H9 (cell line): ENCODE measurements around the gene TMEM242. TPM values are rescaled to one million over a fixed set of nuclear protein-coding genes. Genes with fewer than 3 reads are reported as not detected.

Source experiments
- DNase-seq: peaks from one replicate; pipeline ENCODE4 v3.0.0-alpha.2; 2017
- H2AFZ ChIP-seq: one replicate; pipeline ENCODE4 v1.6.1; 2013; ENCODE audit warnings: mild to moderate bottlenecking, low read length, control low read depth, moderate library complexity
- H2AK5ac ChIP-seq: 2 replicates; pipeline ENCODE4 v1.6.1; 2013; ENCODE audit warnings: low read length, control low read depth, mixed read lengths; ENCODE audit not compliant: insufficient read length
- H2BK120ac ChIP-seq: one replicate; pipeline ENCODE4 v1.6.1; 2013; ENCODE audit warnings: low read depth, mild to moderate bottlenecking, low read length, control low read depth, inconsistent platforms; ENCODE audit not compliant: poor library complexity, severe bottlenecking
- H2BK12ac ChIP-seq: 2 replicates; pipeline ENCODE4 v1.6.1; 2013; ENCODE audit warnings: low read length, control low read depth, mixed read lengths, low read depth; ENCODE audit not compliant: insufficient read length
- H2BK15ac ChIP-seq: 2 replicates; pipeline ENCODE4 v1.6.1; 2013; ENCODE audit warnings: low read depth, low read length, control low read depth
- H2BK20ac ChIP-seq: one replicate; pipeline ENCODE4 v1.6.1; 2013; ENCODE audit warnings: low read depth, mild to moderate bottlenecking, low read length, control low read depth, inconsistent platforms; ENCODE audit not compliant: poor library complexity, severe bottlenecking
- H2BK5ac ChIP-seq: 2 replicates; pipeline ENCODE4 v1.6.1; 2013; ENCODE audit warnings: low read length, control low read depth, mixed read lengths; ENCODE audit not compliant: insufficient read length
- H3K14ac ChIP-seq: 2 replicates; pipeline ENCODE4 v1.6.1; 2013; ENCODE audit warnings: low read length, control low read depth; ENCODE audit not compliant: insufficient read depth
- H3K18ac ChIP-seq: 2 replicates; pipeline ENCODE4 v1.6.1; 2013; ENCODE audit warnings: low read depth, mild to moderate bottlenecking, mixed read lengths, low read length, control low read depth; ENCODE audit not compliant: insufficient read length
- H3K23ac ChIP-seq: 2 replicates; pipeline ENCODE4 v1.6.1; 2013; ENCODE audit warnings: low read length, control low read depth, mixed read lengths, low read depth; ENCODE audit not compliant: insufficient read length
- H3K23me2 ChIP-seq: 2 replicates; pipeline ENCODE4 v1.6.1; 2013; ENCODE audit warnings: low read depth, mild to moderate bottlenecking, mixed read lengths, low read length, control low read depth; ENCODE audit not compliant: insufficient read length, poor library complexity, severe bottlenecking
- H3K27ac ChIP-seq: 2 replicates; pipeline ENCODE4 v1.5.1; 2013; ENCODE audit warnings: low read length, control low read depth, mixed read lengths, low read depth; ENCODE audit not compliant: insufficient read length
- H3K27me3 ChIP-seq: 2 replicates; pipeline ENCODE4 v1.6.1; 2013; ENCODE audit warnings: low read length, control low read depth, inconsistent platforms; ENCODE audit not compliant: insufficient read depth
- H3K4ac ChIP-seq: 2 replicates; pipeline ENCODE4 v1.6.1; 2013; ENCODE audit warnings: low read depth, mild to moderate bottlenecking, control low read depth, inconsistent platforms, low read length, moderate library complexity
- H3K4me1 ChIP-seq: 2 replicates; pipeline ENCODE4 v1.6.1; 2013; ENCODE audit warnings: low read length, control low read depth, inconsistent platforms; ENCODE audit not compliant: insufficient read depth
- H3K4me2 ChIP-seq: 2 replicates; pipeline ENCODE4 v1.6.1; 2013; ENCODE audit warnings: low read length, control low read depth, mixed read lengths; ENCODE audit not compliant: insufficient read length, insufficient read depth
- H3K56ac ChIP-seq: 2 replicates; pipeline ENCODE4 v1.6.1; 2013; ENCODE audit warnings: low read depth, mild to moderate bottlenecking, mixed read lengths, low read length, control low read depth; ENCODE audit not compliant: insufficient read length
- H3K79me1 ChIP-seq: 2 replicates; pipeline ENCODE4 v1.6.1; 2013; ENCODE audit warnings: low read depth, mild to moderate bottlenecking, moderate library complexity, low read length, control low read depth, inconsistent platforms; ENCODE audit not compliant: insufficient read depth, poor library complexity, severe bottlenecking
- H3K79me2 ChIP-seq: 2 replicates; pipeline ENCODE4 v1.6.1; 2013; ENCODE audit warnings: low read length, control low read depth, inconsistent platforms; ENCODE audit not compliant: insufficient read depth
- H3K9ac ChIP-seq: 2 replicates; pipeline ENCODE4 v1.6.1; 2013; ENCODE audit warnings: low read length, control low read depth, mixed read lengths; ENCODE audit not compliant: insufficient read length; ENCODE audit errors: extremely low read depth
- H3K9me3 ChIP-seq: one replicate; pipeline ENCODE4 v1.6.1; 2013; ENCODE audit warnings: low read depth, low read length, inconsistent platforms; ENCODE audit not compliant: control insufficient read depth
- H3T11ph ChIP-seq: one replicate; pipeline ENCODE4 v1.6.1; 2013; ENCODE audit warnings: mild to moderate bottlenecking, low read length, control low read depth, inconsistent platforms
- H4K20me1 ChIP-seq: one replicate; pipeline ENCODE4 v1.6.1; 2013; ENCODE audit not compliant: control insufficient read depth, insufficient read length, insufficient read depth
- H4K5ac ChIP-seq: 2 replicates; pipeline ENCODE4 v1.6.1; 2013; ENCODE audit warnings: low read depth, mild to moderate bottlenecking, mixed read lengths, low read length, control low read depth; ENCODE audit not compliant: insufficient read length
- H4K8ac ChIP-seq: replicated peaks from 2 replicates; pipeline ENCODE4 v1.6.1; 2013; ENCODE audit warnings: low read length, control low read depth, mixed read lengths, low read depth; ENCODE audit not compliant: insufficient read length
- H4K91ac ChIP-seq: 2 replicates; pipeline ENCODE4 v1.6.1; 2013; ENCODE audit warnings: low read depth, mild to moderate bottlenecking, moderate library complexity, mixed read lengths, low read length, control low read depth; ENCODE audit not compliant: insufficient read length
- H3K27ac Mint-ChIP-seq, 3 experiments: 2 replicates in 2 of 3; 3 replicates in 1 of 3; pipeline ENCODE4 v1.8.0; 2020 to 2021; ENCODE audit warnings: mixed read lengths in 3 of 3, mild to moderate bottlenecking in 1 of 3, moderate library complexity in 1 of 3
- H3K27me3 Mint-ChIP-seq: 2 replicates; pipeline ENCODE4 v1.8.0; 2021; ENCODE audit warnings: low read depth, mild to moderate bottlenecking, moderate library complexity, mixed read lengths
- H3K36me3 Mint-ChIP-seq, 3 experiments: 2 replicates in 2 of 3; 3 replicates in 1 of 3; pipeline ENCODE4 v1.8.0; 2020 to 2021; ENCODE audit warnings: low read depth in 3 of 3, mixed read lengths in 3 of 3; ENCODE audit not compliant: insufficient read depth in 1 of 3
- H3K4me1 Mint-ChIP-seq, 2 experiments: 2 replicates each; pipeline ENCODE4 v1.8.0; 2020; ENCODE audit warnings: mixed read lengths in 2 of 2
- H3K4me3 Mint-ChIP-seq, 2 experiments: 2 replicates in 1 of 2; 3 replicates in 1 of 2; pipeline ENCODE4 v1.8.0; 2020 to 2021; ENCODE audit warnings: mild to moderate bottlenecking in 2 of 2, mixed read lengths in 2 of 2, moderate library complexity in 1 of 2
- H3K9me3 Mint-ChIP-seq, 2 experiments: 2 replicates in 1 of 2; 3 replicates in 1 of 2; pipeline ENCODE4 v1.8.0; 2020; ENCODE audit warnings: mild to moderate bottlenecking in 2 of 2, mixed read lengths in 2 of 2, moderate library complexity in 1 of 2
- CTCF ChIP-seq: fragments of 200-600 bp; sonication (generic); conservative IDR thresholded peaks from 3 replicates; pipeline ENCODE4 v1.8.0; 2021; ENCODE audit warnings: antibody characterized with exemption, mild to moderate bottlenecking
- WGBS: extraction: QIAGEN DNeasy Blood & Tissue Kit; methylation state at CpG from one replicate; pipeline ENCODE4 v1.1.7; 2013; ENCODE audit warnings: missing lambda C conversion rate, low lambda C conversion rate, mixed read lengths; ENCODE audit not compliant: insufficient read length; ENCODE audit errors: extremely low coverage; 5-methylcytosine and 5-hydroxymethylcytosine counted together
- total RNA-seq: library from RNA; stranded (reverse); gene quantifications from 2 replicates; pipeline ENCODE4 v1.2.1, GENCODE V29; 2021

TMEM242 gene
- total RNA-seq, 1 experiment from 2014 or later = 10.5 TPM

DNA sequence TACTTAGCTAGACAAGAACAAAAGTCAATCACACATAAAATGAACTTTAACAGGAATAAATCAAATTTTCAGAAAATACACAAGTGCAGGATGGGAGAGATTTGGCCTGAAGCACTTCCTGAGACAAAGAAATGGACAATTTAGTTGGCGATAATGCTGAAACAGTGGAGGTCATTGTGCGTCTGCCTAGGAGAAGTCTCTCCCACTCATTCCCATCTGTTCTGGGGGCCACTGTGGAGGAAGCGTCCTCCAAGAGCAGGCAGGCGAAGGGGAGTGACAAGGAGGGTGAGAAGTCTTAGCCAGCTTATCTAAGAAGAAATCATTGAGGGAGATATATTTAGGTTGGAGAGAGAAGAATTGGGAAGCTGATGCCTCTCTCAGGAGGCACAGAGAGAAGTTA is 10.2 kb upstream of the TMEM242 start:
- no peaks in the 10 kb centered on the region for H3K4me1 Mint-ChIP-seq
- Histone ChIP-seq H3K23me2 (no peaks in the 10 kb centered on the region), H2AFZ (no peak overlapping the region), H3K4me1 (no peaks in the 10 kb centered on the region), H2BK120ac (no peak overlapping the region), H2BK5ac (no peak overlapping the region), H3K79me2 (no peaks in the 10 kb centered on the region), H4K5ac (no peak overlapping the region), H3K4me2 (no peak overlapping the region), H3K27me3 (no peaks in the 10 kb centered on the region; the same call in 1 of the 2 replicates), H3K27ac (no peak overlapping the region), H3K79me1 (no peaks in the 10 kb centered on the region), H3T11ph (no peak overlapping the region), H3K56ac (no peak overlapping the region), H4K91ac (no peak overlapping the region), H3K23ac (no peak overlapping the region), H4K20me1 (no peaks in the 10 kb centered on the region), H2BK12ac (no peak overlapping the region), H2BK20ac (no peak overlapping the region), H3K18ac (no peak overlapping the region), H3K14ac (no peak overlapping the region), H4K8ac (no peak overlapping the region), H3K9me3 (no peaks in the 10 kb centered on the region), H2AK5ac (no peak overlapping the region), H3K4ac (no peak overlapping the region), H3K9ac (no peak overlapping the region), H2BK15ac (no peak overlapping the region)
- no peaks in the 10 kb centered on the region for H3K36me3 Mint-ChIP-seq
- no CpG with 5 or more reads among the region's 4 CpGs for WGBS
- no peaks in the 10 kb centered on the region for H3K9me3 Mint-ChIP-seq
- no peak for DNase-seq
- H3K4me3 Mint-ChIP-seq = no peak overlapping the region
- no peak for TF ChIP-seq CTCF
- peaks cover 25% of the 10 kb centered on the region for H3K27me3 Mint-ChIP-seq
- H3K27ac Mint-ChIP-seq = no peak overlapping the region
